NK-92 (cell line): ENCODE measurements around the gene FXYD5.

ENCODE experiments used
- DNase-seq: peaks from one replicate; lab custom pipeline; 2025; ENCODE audit not compliant: unreplicated experiment; lab: John Stamatoyannopoulos, UW

The FXYD5 gene

GRCh38 chr19:35212241-35212640 is 57.7 kb downstream of the FXYD5 start:
- DNase-seq: no peak

GRCh38 chr19:35213663-35214632 is 59.4 kb downstream of the FXYD5 start:
- no peak for DNase-seq

GRCh38 chr19:35214766-35215422 is 60.4 kb downstream of the FXYD5 start:
- no peak for DNase-seq

GRCh38 chr19:35216016-35216832 is 61.7 kb downstream of the FXYD5 start:
- no peak for DNase-seq

- no peak for DNase-seq
Measured at GRCh38 chr19:35216833-35217648, 62.5 kb downstream of the FXYD5 start.

- no peak for DNase-seq
Measured at GRCh38 chr19:35217649-35217990, 63.1 kb downstream of the FXYD5 start.

GRCh38 chr19:35219008-35219407 is 64.5 kb downstream of the FXYD5 start:
- no peak for DNase-seq
